HG03196 (cell line): ENCODE data around the gene MGAT4B.
"Not testable (repeated sequence)": the region's sequence is repeated elsewhere in the genome, so short reads cannot be mapped to it uniquely, and the experiment has no call there.

ENCODE experiments used
- ATAC-seq: cut with Tn5 transposase; IDR thresholded peaks from one replicate; pipeline ENCODE4 v1.9.1; 2021; ENCODE audit not compliant: unreplicated experiment

MGAT4B gene

GRCh38 chr5:179806250-179807048 is at the start of gene MGAT4B:
Gene MGAT4B, minus strand, starts transcription at chr5:179806866. Its CDS starts 283 bp downstream, at chr5:179806583.
- ATAC-seq: peak; percentile 64

GRCh38 chr5:179854356-179854755 is 47.7 kb upstream of the MGAT4B start:
- ATAC-seq: no peak

GRCh38 chr5:179852993-179853547 is 46.4 kb upstream of the MGAT4B start:
- no peak for ATAC-seq

- ATAC-seq: no peak
Measured at GRCh38 chr5:179841621-179842020, 35.0 kb upstream of the MGAT4B start.

GRCh38 chr5:179840766-179841165 is 34.1 kb upstream of the MGAT4B start:
- ATAC-seq: no peak

- ATAC-seq: no peak
Measured at GRCh38 chr5:179840321-179840720, 33.7 kb upstream of the MGAT4B start.

GRCh38 chr5:179839328-179840256 is 32.9 kb upstream of the MGAT4B start:
- ATAC-seq: no peak

- no peak for ATAC-seq
Measured at GRCh38 chr5:179837076-179838011, 30.7 kb upstream of the MGAT4B start.

- no peak for ATAC-seq
Measured at GRCh38 chr5:179836225-179837019, 29.8 kb upstream of the MGAT4B start.

GRCh38 chr5:179834871-179835270 is 28.2 kb upstream of the MGAT4B start:
- not testable (repeated sequence) for ATAC-seq

GRCh38 chr5:179834120-179834519 is 27.5 kb upstream of the MGAT4B start:
- ATAC-seq: no peak

GRCh38 chr5:179833709-179834070 is 27.0 kb upstream of the MGAT4B start:
- no peak for ATAC-seq

GRCh38 chr5:179833056-179833708 is 26.5 kb upstream of the MGAT4B start:
- no peak for ATAC-seq

GRCh38 chr5:179832039-179832745 is 25.5 kb upstream of the MGAT4B start:
- no peak for ATAC-seq

- no peak for ATAC-seq
Measured at GRCh38 chr5:179830818-179831468, 24.3 kb upstream of the MGAT4B start.

GRCh38 chr5:179829732-179830435 is 23.2 kb upstream of the MGAT4B start:
- ATAC-seq: no peak

GRCh38 chr5:179828756-179829421 is 22.2 kb upstream of the MGAT4B start:
- ATAC-seq: no peak
